Naive thymus-derived CD8-positive, alpha-beta T cell (primary cell): ENCODE measurements around the gene DERA. TPM values are rescaled to one million over a fixed set of nuclear protein-coding genes. Genes with fewer than 3 reads are reported as not detected.
"Not testable (repeated sequence)": the region's sequence is repeated elsewhere in the genome, so short reads cannot be mapped to it uniquely, and the experiment has no call there.

Source experiments
- ATAC-seq, 2 donors: fragments of 150-1000 bp; cut with Tn5 transposase in 1 of 2; sonication (Bioruptor Pico), chemical (Tn5 transposase) in 1 of 2; 1 replicate in 1 of 2; 2 replicates in 1 of 2; pipeline ENCODE4 v1.10.0; 2021; ENCODE audit warnings: mild to moderate bottlenecking in 2 of 2, moderate library complexity in 2 of 2
- POLR2A ChIA-PET: fragments of 350-600 bp; sonication (Branson Sonifier 250); formaldehyde crosslinking; loops from one replicate; lab custom pipeline; 2021; ENCODE audit warnings: antibody characterized with exemption; lab: Charles Lee
- DNase-seq, 10 donors: peaks; one replicate each; pipeline versions ENCODE4 v3.0.0 to v3.0.0-alpha.2; 2020 to 2022
- H3K27ac Mint-ChIP-seq, 10 donors: one replicate each; pipeline ENCODE4 v1.8.0; 2020 to 2022; ENCODE audit warnings: mild to moderate bottlenecking in 10 of 10, mixed read lengths in 10 of 10, moderate library complexity in 4 of 10, inconsistent platforms in 1 of 10
- H3K27me3 Mint-ChIP-seq, 5 donors: one replicate each; pipeline ENCODE4 v1.8.0; 2021 to 2022; ENCODE audit warnings: mixed read lengths in 5 of 5
- H3K36me3 Mint-ChIP-seq, 3 donors: one replicate each; pipeline ENCODE4 v1.8.0; 2020 to 2022; ENCODE audit warnings: mixed read lengths in 3 of 3, mild to moderate bottlenecking in 2 of 3, inconsistent platforms in 1 of 3
- H3K4me1 Mint-ChIP-seq, 4 donors: one replicate each; pipeline ENCODE4 v1.8.0; 2021 to 2022; ENCODE audit warnings: mixed read lengths in 4 of 4
- H3K4me3 Mint-ChIP-seq, 10 donors: one replicate each; pipeline ENCODE4 v1.8.0; 2020 to 2022; ENCODE audit warnings: mild to moderate bottlenecking in 10 of 10, mixed read lengths in 10 of 10, moderate library complexity in 6 of 10, inconsistent platforms in 1 of 10
- H3K9me3 Mint-ChIP-seq, 9 donors: one replicate each; pipeline ENCODE4 v1.8.0; 2020 to 2022; ENCODE audit warnings: mixed read lengths in 9 of 9, mild to moderate bottlenecking in 3 of 9, inconsistent platforms in 1 of 9, moderate library complexity in 1 of 9
- polyA plus RNA-seq, 3 donors: library from polyadenylated mRNA; unstranded; fragments of 300-500 nt; fragmentation: Illumina TruSeq; gene quantifications; one replicate each; pipeline ENCODE4 v1.2.3, GENCODE V29; 2021
- total RNA-seq, 8 experiments: library from RNA in 2 of 8; stranded (reverse) in 2 of 8; gene quantifications; one replicate each; pipeline ENCODE4 v1.2.3 and lab custom pipeline; 2021 to 2026

The DERA gene
- total and polyA plus RNA-seq, 5 experiments from 2014 or later, result 12.4 to 28.5 (median 22.8) TPM

- H3K4me3 Mint-ChIP-seq, result no peak overlapping the region
- peaks cover 14 to 63% (median 27%) of the 10 kb centered on the region in 9 donors for H3K9me3 Mint-ChIP-seq
- no peaks in the 10 kb centered on the region for H3K27me3 Mint-ChIP-seq
- no peaks in the 10 kb centered on the region for H3K4me1 Mint-ChIP-seq
- ATAC-seq (no peak), DNase-seq (no peak)
- peaks cover 50 to 81% (median 53%) of the 10 kb centered on the region in 3 donors for H3K36me3 Mint-ChIP-seq
- H3K27ac Mint-ChIP-seq, result no peak overlapping the region
- POLR2A ChIA-PET, result no interaction called here
Measured at GRCh38 chr12:16021026-16021425, 109.9 kb downstream of the DERA start.

- H3K36me3 Mint-ChIP-seq, result peaks cover 48 to 78% (median 52%) of the 10 kb centered on the region in 3 donors
- H3K4me3 Mint-ChIP-seq, result no peak overlapping the region
- H3K9me3 Mint-ChIP-seq, result peaks cover 14 to 61% (median 27%) of the 10 kb centered on the region in 9 donors
- DNase-seq (no peak), ATAC-seq (no peak)
- no peaks in the 10 kb centered on the region for H3K27me3 Mint-ChIP-seq
- H3K4me1 Mint-ChIP-seq, result no peaks in the 10 kb centered on the region
- H3K27ac Mint-ChIP-seq, result no peak overlapping the region
- POLR2A ChIA-PET, result no interaction called here
Measured at GRCh38 chr12:16021676-16022075, 110.5 kb downstream of the DERA start.

- no peak overlapping the region for H3K4me3 Mint-ChIP-seq
- peaks cover 0 to under 1% (median 0%) of the 10 kb centered on the region in 4 donors for H3K4me1 Mint-ChIP-seq
- H3K9me3 Mint-ChIP-seq, result peaks cover 0 to 18% (median 5%) of the 10 kb centered on the region in 9 donors
- ATAC-seq (no peak), DNase-seq (no peak)
- H3K36me3 Mint-ChIP-seq, result peaks cover 11 to 40% (median 21%) of the 10 kb centered on the region in 3 donors
- H3K27ac Mint-ChIP-seq, result no peak overlapping the region
- POLR2A ChIA-PET, result no interaction called here
- no peaks in the 10 kb centered on the region for H3K27me3 Mint-ChIP-seq
Measured at GRCh38 chr12:16027002-16027401, 115.9 kb downstream of the DERA start.

- POLR2A ChIA-PET, result no interaction called here
- peaks cover 21 to 43% (median 39%) of the 10 kb centered on the region in 3 donors for H3K36me3 Mint-ChIP-seq
- peaks cover 0 to 2% (median 0%) of the 10 kb centered on the region in 4 donors for H3K4me1 Mint-ChIP-seq
- no peaks in the 10 kb centered on the region for H3K27me3 Mint-ChIP-seq
- no peak overlapping the region for H3K4me3 Mint-ChIP-seq
- no peak overlapping the region for H3K27ac Mint-ChIP-seq
- DNase-seq (no peak), ATAC-seq (no peak)
- peaks cover 0 to 2% (median 0%) of the 10 kb centered on the region in 9 donors for H3K9me3 Mint-ChIP-seq
Measured at GRCh38 chr12:16030744-16031143, 119.6 kb downstream of the DERA start.

GRCh38 chr12:16034136-16034817 lies 123.1 kb downstream of the DERA start:
- POLR2A ChIA-PET, result no interaction called here
- peaks cover 39 to 64% (median 61%) of the 10 kb centered on the region in 3 donors for H3K36me3 Mint-ChIP-seq
- no peak overlapping the region for H3K27ac Mint-ChIP-seq

GRCh38 chr12:16036073-16036472 lies 124.9 kb downstream of the DERA start:
- ATAC-seq, result no peak
- no peaks in the 10 kb centered on the region for H3K27me3 Mint-ChIP-seq
- DNase-seq, result no peak
- H3K27ac Mint-ChIP-seq, result no peak overlapping the region
- H3K36me3 Mint-ChIP-seq, result peaks cover 44 to 68% (median 61%) of the 10 kb centered on the region in 3 donors
- no peak overlapping the region for H3K4me3 Mint-ChIP-seq
- H3K9me3 Mint-ChIP-seq, result peaks cover 0 to 2% (median 0%) of the 10 kb centered on the region in 9 donors
- H3K4me1 Mint-ChIP-seq, result peaks cover 0 to 2% (median 0%) of the 10 kb centered on the region in 4 donors
- POLR2A ChIA-PET, result no interaction called here

More at GRCh38 chr12:16034136-16034817, 123.1 kb downstream of the DERA start:
- ATAC-seq, result no peak
- Mint-ChIP-seq H3K9me3 (peaks cover 0 to 2% (median 0%) of the 10 kb centered on the region in 9 donors), H3K4me1 (peaks cover 0 to 2% (median 0%) of the 10 kb centered on the region in 4 donors), H3K4me3 (no peak overlapping the region), H3K27me3 (no peaks in the 10 kb centered on the region)
- DNase-seq, result no peak

- Mint-ChIP-seq H3K27ac (no peak overlapping the region), H3K36me3 (peaks cover 49 to 58% (median 57%) of the 10 kb centered on the region in 3 donors), H3K4me1 (no peaks in the 10 kb centered on the region), H3K4me3 (no peak overlapping the region), H3K9me3 (peaks cover 0 to 11% (median 7%) of the 10 kb centered on the region in 9 donors), H3K27me3 (no peaks in the 10 kb centered on the region)
- no peak for ATAC-seq
- no peak for DNase-seq
- POLR2A ChIA-PET, result no interaction called here
Measured at GRCh38 chr12:16037533-16037932, 126.4 kb downstream of the DERA start.

GRCh38 chr12:16043480-16043879 lies 132.3 kb downstream of the DERA start:
- H3K36me3 Mint-ChIP-seq, result peaks cover 14 to 57% (median 32%) of the 10 kb centered on the region in 3 donors
- no peak overlapping the region for H3K27ac Mint-ChIP-seq
- POLR2A ChIA-PET, result no interaction called here
- H3K9me3 Mint-ChIP-seq, result peaks cover 15 to 65% (median 42%) of the 10 kb centered on the region in 9 donors
- H3K4me3 Mint-ChIP-seq, result no peak overlapping the region
- no peaks in the 10 kb centered on the region for H3K27me3 Mint-ChIP-seq
- DNase-seq (no peak), ATAC-seq (no peak)
- no peaks in the 10 kb centered on the region for H3K4me1 Mint-ChIP-seq

GRCh38 chr12:16046266-16046665 lies 135.1 kb downstream of the DERA start:
- ATAC-seq (no peak), DNase-seq (no peak)
- POLR2A ChIA-PET, result no interaction called here
- Mint-ChIP-seq H3K36me3 (peaks cover 2 to 65% (median 26%) of the 10 kb centered on the region in 3 donors), H3K27ac (no peak overlapping the region), H3K4me1 (no peaks in the 10 kb centered on the region), H3K4me3 (no peak overlapping the region), H3K27me3 (no peaks in the 10 kb centered on the region), H3K9me3 (peaks cover 22 to 91% (median 56%) of the 10 kb centered on the region in 9 donors)

GRCh38 chr12:16048511-16048910 lies 137.4 kb downstream of the DERA start:
- peaks cover 26 to 89% (median 54%) of the 10 kb centered on the region in 9 donors for H3K9me3 Mint-ChIP-seq

GRCh38 chr12:16056910-16057309 lies 145.8 kb downstream of the DERA start:
- Mint-ChIP-seq H3K4me3 (no peak overlapping the region), H3K27me3 (peaks cover 0 to 5% (median 0%) of the 10 kb centered on the region in 5 donors), H3K4me1 (no peaks in the 10 kb centered on the region), H3K9me3 (peaks cover 18 to 57% (median 29%) of the 10 kb centered on the region in 9 donors), H3K36me3 (peaks cover 0 to 29% (median 2%) of the 10 kb centered on the region in 3 donors), H3K27ac (no peak overlapping the region)
- POLR2A ChIA-PET, result no interaction called here
- DNase-seq (no peak), ATAC-seq (no peak)

More at GRCh38 chr12:16048511-16048910, 137.4 kb downstream of the DERA start:
- Mint-ChIP-seq H3K27me3 (no peaks in the 10 kb centered on the region), H3K27ac (no peak overlapping the region), H3K36me3 (peaks cover 2 to 70% (median 22%) of the 10 kb centered on the region in 3 donors), H3K4me1 (no peaks in the 10 kb centered on the region), H3K4me3 (no peak overlapping the region)
- no peak for DNase-seq
- POLR2A ChIA-PET, result no interaction called here
- ATAC-seq, result no peak

- H3K27ac Mint-ChIP-seq, ATAC-seq, H3K4me3 Mint-ChIP-seq, H3K27me3 Mint-ChIP-seq, DNase-seq, POLR2A ChIA-PET, H3K4me1 Mint-ChIP-seq: not testable (repeated sequence)
- peaks cover 18 to 55% (median 28%) of the 10 kb centered on the region in 9 donors for H3K9me3 Mint-ChIP-seq
- H3K36me3 Mint-ChIP-seq, result peaks cover 0 to 28% (median 2%) of the 10 kb centered on the region in 3 donors
Measured at GRCh38 chr12:16057351-16057751, 146.2 kb downstream of the DERA start.

- DNase-seq, result no peak
- ATAC-seq, result no peak
- H3K4me3 Mint-ChIP-seq, result no peak overlapping the region
- POLR2A ChIA-PET, result no interaction called here
- no peaks in the 10 kb centered on the region for H3K4me1 Mint-ChIP-seq
- no peak overlapping the region for H3K27ac Mint-ChIP-seq
- peaks cover 0 to 12% (median 2%) of the 10 kb centered on the region in 5 donors for H3K27me3 Mint-ChIP-seq
- no peaks in the 10 kb centered on the region for H3K36me3 Mint-ChIP-seq
- peaks cover 0 to 8% (median 0%) of the 10 kb centered on the region in 9 donors for H3K9me3 Mint-ChIP-seq
Measured at GRCh38 chr12:16062611-16063010, 151.5 kb downstream of the DERA start.
